Lung microvascular endothelial cell (primary cell): ENCODE measurements around the gene NPB. TPM values are rescaled to one million over a fixed set of nuclear protein-coding genes. Genes with fewer than 3 reads are reported as not detected.

Source experiments
- DNase-seq, 2 donors: peaks; one replicate each; pipeline versions ENCODE4 v3.0.0 to v3.0.0-alpha.2; 2010; ENCODE audit warnings: low read depth in 2 of 2
- total RNA-seq: library from RNA; depleted of rRNA; stranded (reverse); fragments of >200 nt; gene quantifications from 2 replicates; pipeline ENCODE4 v1.2.1, GENCODE V29; 2014

NPB gene
- total RNA-seq, 1 donor from 2014 or later, result not detected

DNA sequence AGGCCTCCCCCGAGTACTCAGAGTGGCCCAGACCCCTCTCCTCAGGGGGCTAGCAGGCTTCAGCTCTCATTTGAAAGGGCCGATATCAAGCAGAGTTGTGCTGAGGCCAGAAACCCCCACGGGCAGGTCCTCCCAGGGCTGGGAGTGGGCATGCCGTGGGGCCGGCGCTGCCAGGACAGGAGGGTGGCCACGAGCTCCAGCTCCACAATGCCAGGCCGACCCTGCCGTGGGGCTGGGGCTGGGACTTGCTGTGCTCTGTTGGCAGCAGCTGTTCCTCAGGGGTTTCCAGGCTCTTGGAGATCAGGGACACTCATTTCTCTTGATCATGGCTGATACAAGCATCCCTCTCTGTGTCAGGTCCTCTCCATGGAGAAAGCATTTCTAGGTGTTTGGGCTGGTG is 3.2 kb upstream of the NPB start:
- DNase-seq, result no peak

GRCh38 chr17:81899514-81900166 is 2.4 kb upstream of the NPB start:
- DNase-seq, result no peak

- DNase-seq, result no peak
These were observed 1.7 kb upstream of the NPB start for GRCh38 chr17:81900181-81900820.

- no peak for DNase-seq
These were observed 643 bp upstream of the NPB start for GRCh38 chr17:81901167-81902022.

DNA sequence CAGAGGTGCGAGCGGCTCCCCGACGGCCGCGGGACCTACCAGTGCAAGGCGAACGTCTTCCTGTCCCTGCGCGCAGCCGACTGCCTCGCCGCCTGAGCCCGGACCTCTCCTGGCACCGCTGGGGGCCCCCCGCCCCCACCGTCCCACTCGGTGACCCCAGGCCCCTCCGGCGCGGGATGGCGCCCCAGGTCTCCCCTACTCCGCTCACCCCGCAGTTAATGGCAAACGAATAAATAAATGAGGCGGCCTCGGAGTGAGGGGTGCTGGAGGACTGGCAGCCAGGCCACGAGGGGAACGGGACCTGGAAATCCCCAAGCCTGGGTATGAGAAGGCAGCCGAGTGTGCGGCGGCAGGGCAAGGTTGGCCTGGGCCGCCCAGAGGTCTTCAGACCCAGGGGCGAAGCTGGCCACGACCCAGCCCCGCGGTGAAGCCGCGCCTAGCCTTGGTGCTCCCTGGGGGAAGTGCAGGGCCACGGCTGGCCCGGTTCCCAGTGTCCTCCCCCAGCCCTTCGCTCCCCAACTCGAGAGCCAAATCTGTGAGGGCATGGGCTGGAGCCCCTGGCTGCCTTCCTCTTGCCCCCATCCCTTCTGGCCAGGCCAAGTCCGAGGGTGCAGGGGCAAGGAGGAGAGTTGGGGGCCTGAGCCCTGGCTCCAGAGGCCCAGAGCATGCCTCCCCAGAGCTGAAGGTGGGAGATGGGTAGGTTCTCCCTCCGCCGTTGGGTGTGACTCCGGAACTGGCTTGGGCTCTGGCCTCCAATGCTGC is 796 bp downstream of the NPB start:
- DNase-seq, result no peak

DNA sequence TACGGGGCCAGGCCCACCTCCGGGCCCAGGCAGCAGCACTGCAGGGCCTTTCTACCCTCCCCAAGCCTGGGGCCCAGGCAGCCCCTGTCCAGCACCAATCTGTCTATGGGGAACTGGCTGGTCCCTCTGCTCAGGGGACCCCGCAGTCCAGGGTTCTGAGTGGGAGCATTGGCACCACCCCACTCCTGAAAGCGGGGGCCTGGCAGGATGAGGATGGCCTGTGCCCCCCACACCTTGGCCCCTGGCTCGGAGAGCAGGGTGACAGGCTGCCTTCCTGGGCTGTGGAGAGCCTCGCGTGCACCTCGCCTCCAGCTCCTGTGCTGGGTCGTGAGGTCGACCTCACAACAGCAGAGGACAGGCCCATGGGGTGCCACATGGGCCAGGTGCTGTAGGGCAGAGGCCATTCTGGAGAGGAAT is 1.4 kb downstream of the NPB start:
- DNase-seq, result no peak

GRCh38 chr17:81903896-81904599 is 2.0 kb downstream of the NPB start:
- no peak for DNase-seq

DNA sequence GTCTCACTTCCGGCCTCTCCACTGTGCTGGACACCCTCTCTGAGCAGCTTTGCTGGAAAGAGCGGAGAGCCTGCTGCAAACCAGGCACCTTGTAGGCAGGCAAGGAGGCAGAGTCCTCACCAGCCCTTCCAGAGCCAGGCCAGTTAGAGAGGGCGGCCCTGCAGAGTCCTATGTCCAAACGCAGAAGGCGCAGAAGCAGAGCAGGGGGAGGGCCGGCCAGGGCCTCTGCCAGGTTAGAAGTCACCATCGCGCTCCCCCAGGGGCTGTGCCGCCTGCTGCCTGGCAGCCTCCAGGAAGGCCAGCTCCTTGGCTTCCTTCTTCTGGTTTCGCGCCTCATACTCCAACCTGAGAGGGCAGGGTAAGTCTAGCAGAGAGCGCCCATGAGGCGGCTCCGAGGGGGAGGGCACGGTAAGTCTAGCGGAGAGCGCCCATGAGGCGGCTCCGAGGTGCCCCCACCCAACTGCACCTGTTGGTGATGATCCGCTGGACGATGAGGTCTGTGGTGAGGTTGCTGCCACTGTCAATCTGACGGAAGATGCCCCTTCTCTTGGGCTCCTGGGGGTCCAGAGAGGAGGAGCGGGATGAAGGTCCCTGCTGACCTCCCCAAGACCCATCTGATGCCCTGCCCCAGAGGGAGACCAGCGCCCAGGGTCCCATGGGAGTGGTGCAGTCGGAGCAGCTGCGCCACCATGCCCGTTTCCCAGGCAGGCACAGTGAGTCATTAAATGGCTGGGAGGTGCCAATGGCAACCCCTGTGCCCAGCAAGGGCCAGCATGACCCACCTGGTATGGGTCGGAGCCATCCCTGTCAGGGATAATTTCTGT is 2.8 kb downstream of the NPB start:
- no peak for DNase-seq

DNA sequence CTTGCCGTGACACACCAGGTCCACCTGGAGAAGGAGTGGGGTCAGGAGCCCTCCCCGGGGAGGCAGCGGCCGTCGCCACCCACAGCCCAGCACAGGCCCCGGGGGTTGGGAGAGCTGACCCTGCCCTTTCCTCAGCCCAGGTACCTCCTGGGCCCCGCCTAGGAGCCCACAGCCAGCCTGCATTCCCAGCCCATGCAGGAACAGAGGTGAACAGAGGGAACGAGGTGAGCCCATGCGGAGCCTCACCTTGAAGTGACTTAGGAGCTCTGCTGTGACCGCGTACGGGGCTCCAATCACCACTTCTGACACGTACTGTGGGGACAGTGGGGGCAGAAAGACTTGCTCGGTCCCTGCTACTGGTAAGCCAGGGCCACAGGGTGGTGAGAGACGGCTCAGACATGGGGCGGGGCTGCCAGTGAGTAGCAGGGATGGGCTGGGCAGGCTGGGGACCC is 3.4 kb downstream of the NPB start:
- DNase-seq, result no peak

DNA sequence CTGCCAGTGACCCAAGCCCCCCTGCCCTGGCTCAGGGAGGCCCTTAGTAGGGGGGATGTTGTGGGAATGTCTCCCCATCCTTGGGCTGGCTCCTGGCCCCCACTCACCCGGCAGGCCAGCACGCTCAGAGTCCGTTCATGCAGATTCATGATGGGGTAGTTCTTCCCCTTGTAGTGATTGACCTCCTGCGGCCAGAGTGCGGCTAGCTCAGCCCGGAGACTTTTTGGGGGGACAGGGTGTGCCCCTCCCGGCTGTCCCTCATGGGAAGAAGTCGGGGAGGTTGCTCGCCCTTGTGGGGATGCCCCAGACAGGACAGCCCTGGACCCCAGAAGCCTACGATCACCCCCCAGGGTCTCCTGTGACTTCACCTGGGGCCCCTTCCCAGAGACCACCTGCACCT is 4.0 kb downstream of the NPB start:
- no peak for DNase-seq

DNA sequence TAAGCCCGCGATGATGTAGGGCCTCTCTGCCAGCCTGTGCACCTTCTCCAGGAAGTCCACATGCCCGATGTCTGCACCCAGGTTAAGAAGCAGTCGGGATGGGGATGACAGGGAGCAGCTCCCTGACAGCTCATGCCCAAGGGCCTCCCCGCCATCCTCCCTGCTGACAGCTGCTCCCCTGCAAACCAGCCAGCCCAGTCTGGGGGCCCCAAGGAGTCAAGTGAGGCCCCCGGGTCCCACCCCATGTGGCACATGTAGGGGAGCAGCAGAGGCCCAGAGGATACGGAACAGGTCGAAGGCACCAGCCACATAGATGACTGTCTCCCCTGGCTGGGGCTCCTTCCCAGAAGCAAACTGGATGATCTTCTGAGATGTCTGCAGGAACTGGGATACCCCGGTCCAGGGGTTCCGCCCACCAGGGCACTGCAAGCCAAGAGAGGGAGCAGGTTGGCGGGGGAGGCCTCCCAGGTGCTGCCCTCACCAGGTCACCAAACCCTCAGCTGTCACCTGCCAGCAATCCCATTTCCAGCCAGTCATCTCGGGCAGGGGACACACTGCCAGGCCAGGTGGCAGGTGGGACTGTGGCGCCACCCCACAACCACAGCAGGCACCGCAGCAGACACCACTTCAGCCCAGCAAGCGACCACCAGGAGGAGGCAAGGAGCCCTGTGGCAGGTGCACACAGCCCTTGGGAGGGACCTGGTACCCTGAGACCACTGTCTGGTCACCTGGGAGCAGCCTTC is 4.6 kb downstream of the NPB start:
- DNase-seq, result no peak

- DNase-seq, result no peak
These were observed 5.4 kb downstream of the NPB start for GRCh38 chr17:81907219-81908145.

DNA sequence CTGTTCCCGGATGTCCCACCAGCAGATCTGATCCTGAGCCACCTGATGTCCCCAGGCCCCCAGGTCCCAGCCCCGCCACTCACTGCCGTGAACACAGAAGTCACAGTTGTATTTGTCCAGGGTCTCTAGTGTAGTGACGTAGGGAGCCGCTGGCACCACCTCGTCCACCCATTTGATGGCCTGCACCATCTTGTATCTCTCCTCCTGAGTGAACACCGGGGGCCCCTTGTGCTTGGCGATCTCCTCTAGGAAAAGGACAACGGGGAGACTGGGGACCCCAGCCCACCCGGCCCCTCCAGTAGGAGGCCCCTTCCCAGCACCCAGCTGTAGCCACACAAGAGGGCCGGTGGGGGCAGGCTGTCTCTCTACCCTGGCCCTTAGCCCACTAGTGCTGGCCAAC is 6.8 kb downstream of the NPB start:
- no peak for DNase-seq

- DNase-seq, result no peak
These were observed 7.2 kb downstream of the NPB start for GRCh38 chr17:81909231-81909630.

GRCh38 chr17:81909966-81910839 is 8.2 kb downstream of the NPB start:
- peak; percentile 22 to 38 for DNase-seq

GRCh38 chr17:81910840-81911276 is 8.8 kb downstream of the NPB start:
- DNase-seq, result no peak

DNA sequence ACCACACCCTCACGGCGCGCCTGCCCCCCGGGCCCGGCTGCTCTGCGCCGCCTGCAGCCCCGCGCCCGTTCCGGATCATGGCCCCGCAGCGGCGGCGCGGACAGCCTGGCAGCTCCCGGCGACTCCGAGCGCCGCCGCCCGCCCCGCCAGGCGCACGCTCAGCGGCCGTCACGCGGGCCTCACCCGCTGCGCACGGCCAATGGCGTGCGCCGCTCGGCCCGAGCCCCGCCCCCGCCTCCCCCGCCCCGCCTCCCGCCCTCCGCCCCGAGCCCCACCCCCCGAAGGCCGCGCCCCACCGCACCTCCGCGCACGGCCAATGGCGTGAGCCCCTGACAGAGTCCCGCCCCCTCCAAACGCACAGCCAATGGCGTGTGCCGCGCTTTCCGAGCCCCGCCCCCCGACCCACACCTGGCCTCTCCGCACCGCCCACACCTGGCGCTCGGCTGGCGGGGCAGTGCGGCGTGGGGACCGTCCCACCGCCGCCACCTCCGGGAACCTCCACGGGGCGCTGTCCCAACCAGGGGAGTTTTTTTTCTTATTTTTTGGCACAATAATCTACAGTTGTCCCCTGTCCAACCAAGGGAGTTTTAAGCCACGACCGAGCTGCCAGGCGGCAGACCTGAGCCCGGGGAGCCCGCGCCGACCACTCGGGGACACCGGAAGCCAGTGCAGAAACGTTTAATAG is 9.4 kb downstream of the NPB start, which contains the start of gene PCYT2:
PCYT2 (minus strand) TSS at position 123 of the 685 bp plus-strand sequence; CDS start at position 79, 44 bp downstream.
- DNase-seq, result peak; percentile 85 to 93
